GM21367 (cell line): ENCODE measurements around the gene COL25A1.
"Not testable (repeated sequence)": the region's sequence is repeated elsewhere in the genome, so short reads cannot be mapped to it uniquely, and the experiment has no call there.

Source experiments
- ATAC-seq: cut with Tn5 transposase; IDR thresholded peaks from one replicate; pipeline ENCODE4 v1.9.1; 2021; ENCODE audit not compliant: unreplicated experiment

COL25A1 gene

GRCh38 chr4:108884596-108884995, 417.9 kb downstream of the COL25A1 start:
- ATAC-seq, result no peak

- no peak for ATAC-seq
These were observed 420.5 kb downstream of the COL25A1 start for GRCh38 chr4:108881986-108882385.

- ATAC-seq, result no peak
These were observed 421.3 kb downstream of the COL25A1 start for GRCh38 chr4:108881190-108881589.

GRCh38 chr4:108878806-108879205, 423.7 kb downstream of the COL25A1 start:
- ATAC-seq, result no peak

- ATAC-seq, result no peak
These were observed 424.6 kb downstream of the COL25A1 start for GRCh38 chr4:108877821-108878220.

- ATAC-seq, result no peak
These were observed 427.7 kb downstream of the COL25A1 start for GRCh38 chr4:108874806-108875205.

GRCh38 chr4:108869970-108870369, 432.5 kb downstream of the COL25A1 start:
- not testable (repeated sequence) for ATAC-seq

GRCh38 chr4:108868606-108869227, 433.7 kb downstream of the COL25A1 start:
- no peak for ATAC-seq

GRCh38 chr4:108867476-108867875, 435.0 kb downstream of the COL25A1 start:
- ATAC-seq, result no peak

- no peak for ATAC-seq
These were observed 441.1 kb downstream of the COL25A1 start for GRCh38 chr4:108861334-108861733.

- no peak for ATAC-seq
These were observed 447.7 kb downstream of the COL25A1 start for GRCh38 chr4:108854786-108855185.

GRCh38 chr4:108852691-108853090, 449.8 kb downstream of the COL25A1 start:
- ATAC-seq, result no peak

- no peak for ATAC-seq
These were observed 451.1 kb downstream of the COL25A1 start for GRCh38 chr4:108851366-108851765.

- peak; percentile 40 for ATAC-seq
These were observed 452.2 kb downstream of the COL25A1 start for GRCh38 chr4:108850219-108850649.

- ATAC-seq, result peak; percentile 96
These were observed 452.8 kb downstream of the COL25A1 start for GRCh38 chr4:108849611-108850168.

- ATAC-seq, result no peak
These were observed 455.9 kb downstream of the COL25A1 start for GRCh38 chr4:108846568-108846967.

- no peak for ATAC-seq
These were observed 462.0 kb downstream of the COL25A1 start for GRCh38 chr4:108840426-108840975.

GRCh38 chr4:108839333-108839732, 463.1 kb downstream of the COL25A1 start:
- ATAC-seq, result no peak

GRCh38 chr4:108838451-108838850, 464.0 kb downstream of the COL25A1 start:
- no peak for ATAC-seq

- ATAC-seq, result no peak
These were observed 467.5 kb downstream of the COL25A1 start for GRCh38 chr4:108834835-108835384.

GRCh38 chr4:108834166-108834834, 468.2 kb downstream of the COL25A1 start:
- no peak for ATAC-seq

- ATAC-seq, result no peak
These were observed 469.4 kb downstream of the COL25A1 start for GRCh38 chr4:108833046-108833445.
